GM19023 (cell line): Measurements from ENCODE around the gene UBE2Q1.

Experiments
- ATAC-seq: cut with Tn5 transposase; IDR thresholded peaks from one replicate; pipeline ENCODE4 v1.9.1; 2021; ENCODE audit warnings: mild to moderate bottlenecking, moderate library complexity; ENCODE audit not compliant: unreplicated experiment

UBE2Q1 gene

GRCh38 chr1:154514066-154514553, 44.4 kb downstream of the UBE2Q1 start:
- ATAC-seq = no peak

GRCh38 chr1:154512760-154513159, 45.7 kb downstream of the UBE2Q1 start:
- no peak for ATAC-seq

DNA sequence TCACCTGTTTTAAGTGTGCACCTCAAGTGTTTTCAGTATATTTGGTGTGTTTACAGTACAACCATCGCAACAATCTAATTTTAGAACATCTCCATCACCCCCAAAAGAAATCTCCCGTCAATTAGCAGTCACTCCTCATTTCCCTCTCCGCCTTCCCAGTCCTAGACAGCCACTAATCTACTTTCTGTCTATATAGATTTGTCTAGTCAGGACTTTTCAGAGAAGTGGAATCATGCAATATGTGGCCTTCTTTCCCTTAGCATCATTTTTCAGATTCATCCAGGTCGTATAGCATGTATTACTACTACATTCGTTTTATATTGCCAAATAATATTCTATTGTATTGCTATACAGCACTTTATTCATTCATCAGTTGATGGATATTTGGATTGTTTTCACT, 54.6 kb downstream of the UBE2Q1 start:
- no peak for ATAC-seq

DNA sequence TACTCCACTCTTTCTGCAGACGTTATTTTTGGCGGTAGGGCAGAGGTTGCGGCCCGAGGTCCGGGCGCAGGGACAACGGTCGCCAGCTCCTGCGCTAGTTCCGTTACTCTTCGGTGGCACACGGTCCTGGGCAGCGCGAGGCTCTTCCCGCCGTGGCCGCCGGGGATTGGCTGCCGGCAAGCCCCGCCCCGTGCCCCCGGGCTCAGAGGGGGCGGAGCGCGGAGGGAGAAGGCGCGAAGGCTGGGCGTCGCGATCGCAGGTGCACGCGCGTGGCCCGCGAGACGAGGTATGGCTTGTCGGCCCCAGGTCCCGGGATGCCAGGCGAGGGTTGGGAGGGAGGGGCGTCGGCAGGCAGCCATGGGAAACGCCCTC, 55.7 kb downstream of the UBE2Q1 start:
- ATAC-seq = no peak

DNA sequence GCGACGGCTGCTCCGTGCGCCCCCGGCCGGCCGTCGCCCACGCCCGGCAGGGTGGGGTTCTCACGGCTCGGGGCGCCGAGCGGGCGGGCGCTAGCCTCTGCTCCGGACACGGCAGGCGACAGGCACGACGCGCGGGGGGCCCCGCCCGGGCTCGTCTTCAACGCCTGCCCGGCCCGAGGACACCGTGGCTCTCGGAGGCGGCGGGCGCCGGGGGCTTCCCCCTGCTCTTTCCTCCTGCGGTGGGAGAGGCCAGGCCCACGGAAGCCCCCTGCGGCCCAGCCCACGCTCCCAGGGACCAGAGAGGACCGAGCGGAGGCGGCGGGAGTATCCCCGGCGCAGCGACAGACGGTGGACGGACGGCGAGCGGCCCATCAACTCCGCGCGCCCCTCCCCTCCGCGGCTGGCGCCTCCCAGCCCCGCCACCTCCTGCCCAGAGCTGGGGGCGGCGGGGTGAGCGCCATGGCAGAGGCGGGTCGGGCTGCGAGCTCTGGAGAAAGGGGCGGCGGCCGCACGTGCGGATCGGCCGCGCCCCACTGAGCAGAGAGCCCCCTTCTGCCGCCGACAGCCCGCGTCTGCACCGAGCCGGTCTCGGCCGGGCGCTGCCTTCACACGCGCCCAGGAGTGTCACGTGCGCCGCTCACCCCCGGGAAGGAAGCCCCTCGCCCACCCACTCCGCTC, 56.3 kb downstream of the UBE2Q1 start, which contains the start of the genes SHE and TDRD10:
Gene SHE, minus strand, starts transcription at position 347 of the 678 bp plus-strand sequence. CDS start 386 bp downstream, outside the sequence.
Gene TDRD10, plus strand, starts transcription at position 154 of the 678 bp plus-strand sequence. CDS start 4,685 bp downstream, outside the sequence.
- no peak for ATAC-seq

DNA sequence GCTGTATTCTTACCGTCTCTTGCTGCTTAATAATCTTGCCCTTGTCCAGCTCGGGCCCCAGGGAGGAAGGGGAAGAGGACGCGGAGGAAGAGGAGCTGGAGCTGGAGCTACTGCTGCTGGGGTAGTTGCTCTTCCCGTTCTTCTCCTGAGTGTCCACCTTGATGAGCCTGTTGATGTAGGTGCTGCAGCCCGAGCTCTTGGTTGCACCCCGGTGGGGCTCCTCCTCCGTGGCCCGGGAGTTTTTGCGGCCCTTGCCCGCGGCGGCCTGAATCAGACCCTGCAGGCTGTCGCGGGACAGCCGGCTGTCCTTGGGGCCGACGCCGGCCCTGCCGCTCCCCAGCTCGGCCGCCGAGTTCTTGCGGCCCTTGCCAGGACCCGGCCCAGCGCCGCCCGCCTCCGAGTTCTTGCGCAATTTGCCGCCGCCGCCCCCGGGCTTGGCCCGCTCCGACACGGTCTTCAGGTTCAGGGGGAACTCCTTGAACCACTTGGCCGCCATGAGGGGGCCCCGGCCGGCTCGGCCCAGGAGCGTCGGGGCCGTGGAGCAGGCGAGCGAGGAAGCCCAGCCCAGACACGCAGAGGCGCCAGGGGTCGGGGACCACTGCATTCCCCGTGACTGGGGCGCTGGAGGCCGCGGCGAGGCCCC, 56.9 kb downstream of the UBE2Q1 start:
- no peak for ATAC-seq

GRCh38 chr1:154500533-154500932, 57.9 kb downstream of the UBE2Q1 start:
- ATAC-seq = no peak

DNA sequence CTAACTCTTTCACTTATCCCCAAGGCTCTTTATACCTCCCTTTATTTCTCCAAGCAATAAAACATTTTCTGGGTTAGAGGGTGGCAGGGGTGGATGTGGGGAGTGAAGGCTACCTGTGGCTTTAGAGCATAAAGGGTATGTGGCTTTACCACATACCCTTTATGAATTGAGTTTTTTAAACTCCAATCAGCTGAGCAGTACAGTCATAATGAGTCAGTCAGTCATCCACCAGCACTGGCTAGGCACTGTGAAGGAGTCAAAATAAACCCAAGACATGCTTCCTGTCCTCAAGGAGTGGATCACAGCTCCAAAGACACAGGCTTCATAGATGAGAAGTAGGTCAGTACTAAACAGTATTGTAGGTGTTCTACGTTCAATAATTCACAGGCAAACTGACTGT, 59.0 kb downstream of the UBE2Q1 start:
- no peak for ATAC-seq
